ENCODE results near the gene HLA-DPA1. TPM values are rescaled to one million over a fixed set of nuclear protein-coding genes. Genes with fewer than 3 reads are reported as not detected.
A peak's percentile ranks its signal among the peaks of the same experiment; 100 is the strongest.

The HLA-DPA1 gene
- total RNA-seq, result 100 to 1,000 TPM; 141 to 148 TPM

GRCh38 chr6:33073431-33073871 lies at the start of gene HLA-DPA1:
TSS of gene HLA-DPA1 (minus strand) at chr6:33073649.
- peak within 1 kb of the TSS; percentile 11 to 45 for H3K27ac ChIP-seq
- H3K4me3 ChIP-seq, result peak within 1 kb of the TSS; percentile 61
- H3K27me3 ChIP-seq (replicated peaks; ENCODE audit: insufficient read depth), result no peaks in the 10 kb centered on the region
- DNase-seq (ENCODE audit: low spot score), result no peak
- H3K4me1 ChIP-seq (ENCODE audit: control insufficient read depth in 1 of 2, low read depth in 2 of 2), result no peaks in the 10 kb centered on the region
- peak; percentile 37 for ATAC-seq (ENCODE audit: insufficient number of reproducible peaks, low FRiP score, low read depth)
- no peaks in the 10 kb centered on the region for H3K36me3 ChIP-seq
- no peaks in the 10 kb centered on the region for H3K9me3 ChIP-seq
- no peak for TF ChIP-seq CTCF (IDR thresholded peaks at IDR 0.05)

GRCh38 chr6:33123181-33123580 lies 49.7 kb upstream of the HLA-DPA1 start:
- H3K36me3 ChIP-seq, result no peaks in the 10 kb centered on the region
- ATAC-seq (ENCODE audit: insufficient number of reproducible peaks, low FRiP score, low read depth) (no peak), DNase-seq (ENCODE audit: low spot score) (no peak)
- H3K27me3 ChIP-seq (replicated peaks; ENCODE audit: insufficient read depth), result peaks cover under 1% of the 10 kb centered on the region
- TF ChIP-seq CTCF (IDR thresholded peaks at IDR 0.05), result no peak
- no peaks in the 10 kb centered on the region for H3K4me1 ChIP-seq (ENCODE audit: control insufficient read depth in 1 of 2, low read depth in 2 of 2)
- no peak overlapping the region for H3K4me3 ChIP-seq
- H3K9me3 ChIP-seq, result peaks cover 7% of the 10 kb centered on the region
- H3K27ac ChIP-seq, result no peak overlapping the region

- Histone ChIP-seq H3K9me3 (peaks cover 7% of the 10 kb centered on the region), H3K4me3 (no peak overlapping the region), H3K4me1 (ENCODE audit: control insufficient read depth in 1 of 2, low read depth in 2 of 2) (peaks cover 6 to 8% of the 10 kb centered on the region in 2 donors), H3K27me3 (replicated peaks; ENCODE audit: insufficient read depth) (peaks cover 17% of the 10 kb centered on the region), H3K36me3 (no peaks in the 10 kb centered on the region), H3K27ac (no peak overlapping the region)
- TF ChIP-seq CTCF (IDR thresholded peaks at IDR 0.05), result no peak
- ATAC-seq (ENCODE audit: insufficient number of reproducible peaks, low FRiP score, low read depth) (no peak), DNase-seq (ENCODE audit: low spot score) (no peak)
Measured at GRCh38 chr6:33120001-33120400, 46.6 kb upstream of the HLA-DPA1 start.

- H3K27ac ChIP-seq, result no peak overlapping the region
- ATAC-seq (ENCODE audit: insufficient number of reproducible peaks, low FRiP score, low read depth), result no peak
- H3K27me3 ChIP-seq (replicated peaks; ENCODE audit: insufficient read depth), result peaks cover 17% of the 10 kb centered on the region
- H3K36me3 ChIP-seq, result no peaks in the 10 kb centered on the region
- H3K4me3 ChIP-seq, result no peak overlapping the region
- peaks cover 3% of the 10 kb centered on the region for H3K9me3 ChIP-seq
- no peak for DNase-seq (ENCODE audit: low spot score)
- peak; percentile 86 for TF ChIP-seq CTCF (IDR thresholded peaks at IDR 0.05)
- peaks cover 6 to 8% of the 10 kb centered on the region in 2 donors for H3K4me1 ChIP-seq (ENCODE audit: control insufficient read depth in 1 of 2, low read depth in 2 of 2)
Measured at GRCh38 chr6:33118525-33119123, 45.2 kb upstream of the HLA-DPA1 start.

GRCh38 chr6:33117811-33118277 lies 44.4 kb upstream of the HLA-DPA1 start:
- Histone ChIP-seq H3K9me3 (no peaks in the 10 kb centered on the region), H3K27ac (no peak overlapping the region), H3K4me1 (ENCODE audit: control insufficient read depth in 1 of 2, low read depth in 2 of 2) (peaks cover 6 to 8% of the 10 kb centered on the region in 2 donors), H3K4me3 (no peak overlapping the region), H3K36me3 (no peaks in the 10 kb centered on the region), H3K27me3 (replicated peaks; ENCODE audit: insufficient read depth) (peaks cover 17% of the 10 kb centered on the region)
- no peak for TF ChIP-seq CTCF (IDR thresholded peaks at IDR 0.05)
- no peak for DNase-seq (ENCODE audit: low spot score)
- ATAC-seq (ENCODE audit: insufficient number of reproducible peaks, low FRiP score, low read depth), result no peak
